Keratinocyte (primary cell): Measurements from ENCODE around the gene SPTLC2.
"Not testable (repeated sequence)": the region's sequence is repeated elsewhere in the genome, so short reads cannot be mapped to it uniquely, and the experiment has no call there.

Experiments
- CTCF ChIP-seq, 3 experiments: IDR thresholded peaks in 1 of 3; conservative IDR thresholded peaks in 1 of 3; optimal IDR thresholded peaks in 1 of 3; 2 replicates in 2 of 3; 3 replicates in 1 of 3; pipeline versions ENCODE3 to v1.5.1; 2011; ENCODE audit warnings: low read length in 3 of 3, mild to moderate bottlenecking in 3 of 3, moderate library complexity in 2 of 3, control low read depth in 1 of 3, inconsistent platforms in 1 of 3; ENCODE audit not compliant: insufficient read depth in 2 of 3; ENCODE audit errors: extremely low read depth in 1 of 3
- EZH2 ChIP-seq: IDR thresholded peaks from one replicate; pipeline ENCODE4 v1.6.1; 2012; ENCODE audit warnings: inconsistent platforms, mild to moderate bottlenecking, low read length, moderate library complexity

- not testable (repeated sequence) for TF ChIP-seq CTCF (optimal IDR thresholded peaks at IDR 0.05 in 1 of 3, IDR thresholded peaks at IDR 0.05 in 1 of 3, conservative IDR thresholded peaks at IDR 0.05 in 1 of 3; ENCODE audit: extremely low read depth in 1 of 3, insufficient read depth in 2 of 3, low read length in 3 of 3); EZH2
These were observed 45.1 kb upstream of the SPTLC2 start for GRCh38 chr14:77661562-77661961.
